IMR-90 (cell line): ENCODE data around the gene PARD3. TPM values are rescaled to one million over a fixed set of nuclear protein-coding genes. Genes with fewer than 3 reads are reported as not detected.
"Not testable (repeated sequence)": the region's sequence is repeated elsewhere in the genome, so short reads cannot be mapped to it uniquely, and the experiment has no call there.

ENCODE experiments used
- ATAC-seq: fragments of 200-7000 bp; cut with Tn5 transposase; 2 replicates; pipeline ENCODE4 v1.9.1; 2020; ENCODE audit warnings: low read depth, mild to moderate bottlenecking, moderate library complexity
- BruUV-seq: library from RNA; stranded (reverse); fragments of 400-500 nt; replicated peaks from 2 replicates; lab custom pipeline; 2021; lab: Mats Ljungman, UMichigan
- CTCF ChIA-PET: fragments of 300-600 bp; formaldehyde crosslinking; extraction: SDS; loops from one replicate; lab custom pipeline; 2021; ENCODE audit warnings: antibody characterized with exemption; lab: Yijun Ruan, JAX
- POLR2A ChIA-PET: fragments of 300-600 bp; sonication (Branson Sonifier 250); formaldehyde crosslinking; loops from one replicate; lab custom pipeline; 2022; ENCODE audit warnings: antibody characterized with exemption; ENCODE audit not compliant: unreplicated experiment; lab: Charles Lee
- DNase-seq: peaks from one replicate; pipeline ENCODE4 v3.0.0; 2013
- H2AFZ ChIP-seq: replicated peaks from 2 replicates; pipeline ENCODE3; 2013; ENCODE audit warnings: low read length, mild to moderate bottlenecking; ENCODE audit not compliant: poor library complexity
- H2AK5ac ChIP-seq: 2 replicates; pipeline ENCODE4 v1.6.1; 2013; ENCODE audit warnings: low read depth, low read length, inconsistent platforms
- H2AK9ac ChIP-seq: replicated peaks from 2 replicates; pipeline ENCODE3; 2013; ENCODE audit warnings: mild to moderate bottlenecking, low read depth, low read length, moderate library complexity; ENCODE audit not compliant: poor library complexity
- H2BK120ac ChIP-seq: 2 replicates; pipeline ENCODE4 v1.6.1; 2013; ENCODE audit warnings: low read depth, low read length, inconsistent platforms
- H2BK15ac ChIP-seq: 3 replicates; pipeline ENCODE4 v1.6.1; 2013; ENCODE audit warnings: low read depth, low read length, inconsistent platforms
- H2BK20ac ChIP-seq: 2 replicates; pipeline ENCODE4 v1.6.1; 2013; ENCODE audit warnings: low read depth, mild to moderate bottlenecking, inconsistent platforms, low read length, moderate library complexity
- H2BK5ac ChIP-seq: 2 replicates; pipeline ENCODE4 v1.6.1; 2013; ENCODE audit warnings: mild to moderate bottlenecking, low read depth, low read length, inconsistent platforms; ENCODE audit not compliant: poor library complexity, severe bottlenecking
- H3K14ac ChIP-seq: replicated peaks from 2 replicates; pipeline ENCODE4 v1.6.1; 2013; ENCODE audit warnings: low read depth, low read length, inconsistent platforms
- H3K18ac ChIP-seq: 2 replicates; pipeline ENCODE4 v1.6.1; 2013; ENCODE audit warnings: low read depth, low read length, control low read depth
- H3K23ac ChIP-seq: 2 replicates; pipeline ENCODE4 v1.6.1; 2013; ENCODE audit warnings: low read depth, low read length, inconsistent platforms
- H3K27ac ChIP-seq: 2 replicates; pipeline ENCODE4 v1.5.1; 2013; ENCODE audit warnings: mild to moderate bottlenecking, control low read depth, low read length; ENCODE audit not compliant: insufficient read depth
- H3K27me3 ChIP-seq: 2 replicates; pipeline ENCODE4 v1.6.1; 2013; ENCODE audit warnings: low read length; ENCODE audit not compliant: control insufficient read depth, insufficient read depth
- H3K36me3 ChIP-seq: 2 replicates; pipeline ENCODE4 v1.6.1; 2013; ENCODE audit warnings: low read length, mixed read lengths; ENCODE audit not compliant: control insufficient read depth, insufficient read depth
- H3K4ac ChIP-seq: 2 replicates; pipeline ENCODE4 v1.6.1; 2013; ENCODE audit warnings: low read depth, low read length, inconsistent platforms
- H3K4me1 ChIP-seq: 2 replicates; pipeline ENCODE4 v1.6.1; 2013; ENCODE audit warnings: low read length, mixed read lengths; ENCODE audit not compliant: control insufficient read depth, insufficient read depth
- H3K4me2 ChIP-seq: 2 replicates; pipeline ENCODE4 v1.6.1; 2013; ENCODE audit warnings: low read depth, mild to moderate bottlenecking, control low read depth, low read length, moderate library complexity
- H3K4me3 ChIP-seq: 2 replicates; pipeline ENCODE4 v1.5.1; 2013; ENCODE audit warnings: low read depth, mild to moderate bottlenecking, control low read depth, low read length, moderate library complexity; ENCODE audit not compliant: insufficient read depth
- H3K56ac ChIP-seq: 2 replicates; pipeline ENCODE4 v1.6.1; 2013; ENCODE audit warnings: low read length, inconsistent platforms; ENCODE audit not compliant: insufficient read depth; ENCODE audit errors: extremely low read depth
- H3K79me1 ChIP-seq, 2 experiments: 2 replicates each; pipeline ENCODE4 v1.6.1; 2013; ENCODE audit warnings: low read length in 2 of 2, inconsistent platforms in 1 of 2, low read depth in 1 of 2
- H3K9ac ChIP-seq: 2 replicates; pipeline ENCODE4 v1.6.1; 2013; ENCODE audit warnings: low read depth, low read length, control low read depth
- H3K9me1 ChIP-seq: 2 replicates; pipeline ENCODE4 v1.6.1; 2013; ENCODE audit warnings: low read length, inconsistent platforms; ENCODE audit not compliant: insufficient read depth
- H3K9me3 ChIP-seq: 2 replicates; pipeline ENCODE4 v1.6.1; 2013; ENCODE audit warnings: low read length; ENCODE audit not compliant: control insufficient read depth, insufficient read depth
- H4K20me1 ChIP-seq: 2 replicates; pipeline ENCODE4 v1.6.1; 2013; ENCODE audit warnings: low read length, inconsistent platforms; ENCODE audit not compliant: insufficient read depth
- H4K5ac ChIP-seq: 2 replicates; pipeline ENCODE4 v1.6.1; 2013; ENCODE audit warnings: mild to moderate bottlenecking, low read depth, low read length, control low read depth
- H4K8ac ChIP-seq, 2 experiments: 2 replicates each; pipeline ENCODE4 v1.6.1; 2013; ENCODE audit warnings: low read depth in 2 of 2, low read length in 2 of 2, control low read depth in 1 of 2, inconsistent platforms in 1 of 2
- H4K91ac ChIP-seq: 2 replicates; pipeline ENCODE4 v1.6.1; 2013; ENCODE audit warnings: low read depth, low read length, inconsistent platforms; ENCODE audit not compliant: insufficient read depth
- WGBS, 2 experiments: methylation state at CpG; one replicate each; pipeline versions ENCODE4 v1.1.5 to v1.1.7; 2013; ENCODE audit warnings: missing lambda C conversion rate in 2 of 2; ENCODE audit not compliant: insufficient read length in 1 of 2; ENCODE audit errors: extremely low coverage in 2 of 2; 5-methylcytosine and 5-hydroxymethylcytosine counted together
- dilution Hi-C: fragments of 300-500 bp; cut with HindIII; formaldehyde crosslinking; loops from one replicate; pipeline ENCODE4 v1.14.3; 2018; ENCODE audit warnings: low sequenced_read_pairs; ENCODE audit not compliant: unreplicated experiment
- in situ Hi-C: fragments of 300-500 bp; cut with MboI; formaldehyde crosslinking; loops from 3 replicates; pipeline ENCODE4 v1.14.3; 2019; ENCODE audit warnings: low sequenced_read_pairs, inconsistent platforms, mixed read lengths
- intact Hi-C: fragments of 100-400 bp; cut with micrococcal nuclease; formaldehyde crosslinking; loops from 2 replicates; pipeline ENCODE4 v1.10.0; 2022
- polyA plus RNA-seq, 3 experiments: library from polyadenylated mRNA; depleted of rRNA; stranded (reverse); fragments of >200 nt; gene quantifications; 2 replicates each; pipeline ENCODE4 v1.2.3, GENCODE V29; 2012; ENCODE audit warnings: low replicate concordance in 1 of 3
- total RNA-seq: library from RNA; depleted of rRNA; stranded (reverse); fragments of >200 nt; gene quantifications from 2 replicates; pipeline ENCODE4 v1.2.3, GENCODE V29; 2012

The PARD3 gene
- total and polyA plus RNA-seq, 2 of the 4 experiments (the other 2 are of a cell fraction), result 14.6 to 37.5 TPM

DNA sequence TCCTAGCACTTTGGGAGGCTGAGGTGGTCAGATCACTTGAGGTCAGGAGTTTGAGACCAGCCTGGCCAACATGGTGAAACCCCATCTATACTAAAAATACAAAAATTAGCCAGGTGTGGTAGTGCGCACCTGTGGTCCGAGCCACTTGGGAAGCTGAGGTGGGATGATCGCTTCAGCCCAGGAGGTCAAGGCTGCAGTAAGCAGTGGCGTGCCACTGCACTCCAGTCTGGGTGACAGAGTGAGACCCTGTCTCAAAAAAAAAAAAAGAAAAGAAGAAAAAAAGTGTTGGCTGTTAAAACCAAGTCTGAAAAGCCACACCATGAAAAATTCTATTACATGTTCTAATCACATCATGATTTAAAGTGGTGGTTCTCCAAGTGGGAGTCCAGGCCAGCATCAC lies 108.1 kb downstream of the PARD3 start:
- H2BK5ac ChIP-seq, H3K27me3 ChIP-seq, H3K27ac ChIP-seq, DNase-seq, H2BK15ac ChIP-seq, H2AK9ac ChIP-seq, dilution Hi-C loops, H3K9me3 ChIP-seq, H4K20me1 ChIP-seq, H4K8ac ChIP-seq, H2AK5ac ChIP-seq, H4K5ac ChIP-seq, H3K23ac ChIP-seq, H4K91ac ChIP-seq, H2AFZ ChIP-seq, H2BK120ac ChIP-seq, H3K56ac ChIP-seq, H3K9ac ChIP-seq, ATAC-seq, H3K18ac ChIP-seq, H3K36me3 ChIP-seq, H3K4me2 ChIP-seq, intact Hi-C loops, H3K4me3 ChIP-seq, in situ Hi-C loops, H3K14ac ChIP-seq, BruUV-seq: not testable (repeated sequence)
- H3K4me1 ChIP-seq, result peaks cover 22% of the 10 kb centered on the region
- H3K9me1 ChIP-seq, result peaks cover 14% of the 10 kb centered on the region
- peak overlapping the region; percentile 72; the same call in 1 of the 2 replicates for H3K4ac ChIP-seq
- CTCF ChIA-PET, result interaction anchor here (0.6 kb wide), 1 partner anchor 231 kb away, joined by 4 read pairs; no protein-coding TSS in a partner anchor
- peak overlapping the region; percentile 21; the same call in 1 of the 2 replicates for H2BK20ac ChIP-seq
- POLR2A ChIA-PET, result interaction anchor here (0.5 kb wide), 1 partner anchor 50 kb away, joined by 9 read pairs; no protein-coding TSS in a partner anchor
- WGBS, 2 experiments, result no CpG with 5 or more reads among the region's 4 CpGs
- peaks cover 38 to 67% of the 10 kb centered on the region in 2 experiments for H3K79me1 ChIP-seq
